GM13976 (cell line): ENCODE measurements around the gene STK24.

Experiments
- DNase-seq: peaks from one replicate; pipeline ENCODE4 v3.0.0; 2012; ENCODE audit warnings: low spot score
- in situ Hi-C: fragments of 300-500 bp; cut with MboI; formaldehyde crosslinking; loops from one replicate; pipeline ENCODE4 v1.12.0; 2022; ENCODE audit warnings: low sequenced_read_pairs, mixed read lengths, inconsistent platforms; ENCODE audit not compliant: unreplicated experiment
- TF ChIP-seq, protein P1 (sequence below): IDR thresholded peaks from 2 replicates; pipeline ENCODE4 v1.5.1; 2012; ENCODE audit warnings: borderline replicate concordance, mild to moderate bottlenecking; ENCODE audit not compliant: insufficient read depth; ENCODE audit errors: extremely low read depth, missing control alignments, control extremely low read depth

STK24 gene

DNA sequence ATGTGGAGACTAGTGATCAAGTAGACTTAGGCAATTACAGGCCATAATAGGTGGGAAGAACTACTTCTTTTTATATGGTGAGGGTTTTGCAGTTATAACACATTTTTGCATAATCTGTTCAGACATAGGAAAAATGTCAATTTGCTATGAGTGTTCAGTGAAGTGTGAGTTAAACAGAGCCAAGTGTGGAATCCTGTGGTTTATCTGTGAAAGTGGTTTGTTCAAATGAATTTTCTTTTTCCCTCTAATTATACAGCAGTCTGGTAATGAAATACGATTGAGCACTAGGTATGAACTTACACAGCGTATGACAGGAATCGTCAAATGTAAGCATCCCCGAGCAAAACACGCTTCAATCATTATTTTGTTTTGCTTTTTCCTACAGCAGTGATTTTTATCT is 178.3 kb downstream of the STK24 start:
- in situ Hi-C loops = no loop called here
- TF ChIP-seq, protein P1, sequence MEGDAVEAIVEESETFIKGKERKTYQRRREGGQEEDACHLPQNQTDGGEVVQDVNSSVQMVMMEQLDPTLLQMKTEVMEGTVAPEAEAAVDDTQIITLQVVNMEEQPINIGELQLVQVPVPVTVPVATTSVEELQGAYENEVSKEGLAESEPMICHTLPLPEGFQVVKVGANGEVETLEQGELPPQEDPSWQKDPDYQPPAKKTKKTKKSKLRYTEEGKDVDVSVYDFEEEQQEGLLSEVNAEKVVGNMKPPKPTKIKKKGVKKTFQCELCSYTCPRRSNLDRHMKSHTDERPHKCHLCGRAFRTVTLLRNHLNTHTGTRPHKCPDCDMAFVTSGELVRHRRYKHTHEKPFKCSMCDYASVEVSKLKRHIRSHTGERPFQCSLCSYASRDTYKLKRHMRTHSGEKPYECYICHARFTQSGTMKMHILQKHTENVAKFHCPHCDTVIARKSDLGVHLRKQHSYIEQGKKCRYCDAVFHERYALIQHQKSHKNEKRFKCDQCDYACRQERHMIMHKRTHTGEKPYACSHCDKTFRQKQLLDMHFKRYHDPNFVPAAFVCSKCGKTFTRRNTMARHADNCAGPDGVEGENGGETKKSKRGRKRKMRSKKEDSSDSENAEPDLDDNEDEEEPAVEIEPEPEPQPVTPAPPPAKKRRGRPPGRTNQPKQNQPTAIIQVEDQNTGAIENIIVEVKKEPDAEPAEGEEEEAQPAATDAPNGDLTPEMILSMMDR = no peak

DNA sequence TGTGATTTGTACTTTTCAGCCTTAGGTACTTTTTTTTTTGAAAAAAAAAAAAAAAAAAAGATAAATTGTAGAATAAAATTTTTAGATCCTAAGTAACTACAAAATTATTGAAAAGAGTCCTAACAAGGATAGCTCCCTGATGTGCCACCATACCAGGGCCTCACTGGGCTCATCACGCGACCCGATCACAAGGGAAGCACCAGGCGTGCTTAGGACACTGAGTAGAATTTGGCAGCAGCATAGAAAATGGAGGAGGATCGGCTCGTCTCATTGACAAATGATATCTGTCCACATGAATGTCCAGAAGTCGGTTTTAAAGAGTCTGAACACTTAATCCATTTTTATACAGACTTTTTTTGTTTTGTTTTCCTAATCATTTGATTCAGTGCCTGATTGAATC is 179.0 kb downstream of the STK24 start:
- no peak for DNase-seq
- in situ Hi-C loops = no loop called here
- TF ChIP-seq, protein P1 = no peak

More for the DNA sequence above, 178.3 kb downstream of the STK24 start:
- DNase-seq = no peak

DNA sequence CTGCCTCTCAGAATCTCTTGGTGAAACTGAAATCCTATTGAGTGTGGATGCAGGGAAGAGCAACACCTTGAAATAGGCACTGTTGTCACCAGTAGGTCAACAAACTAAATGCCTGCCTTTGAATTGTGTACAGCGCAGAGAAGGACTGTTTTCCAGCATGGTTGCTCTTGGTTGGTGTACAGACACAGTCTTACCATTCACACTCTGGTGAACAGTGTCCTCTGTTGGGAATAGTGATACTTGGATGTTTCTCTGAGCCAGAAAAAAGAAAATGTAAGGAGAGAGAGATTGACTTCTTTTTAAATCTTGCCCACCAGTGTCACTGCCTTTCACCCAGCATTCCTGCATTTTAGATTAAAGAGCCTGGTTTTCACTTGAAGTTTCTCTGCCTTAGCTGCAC is 179.7 kb downstream of the STK24 start:
- TF ChIP-seq, protein P1 = no peak
- no peak for DNase-seq
- in situ Hi-C loops = no loop called here

DNA sequence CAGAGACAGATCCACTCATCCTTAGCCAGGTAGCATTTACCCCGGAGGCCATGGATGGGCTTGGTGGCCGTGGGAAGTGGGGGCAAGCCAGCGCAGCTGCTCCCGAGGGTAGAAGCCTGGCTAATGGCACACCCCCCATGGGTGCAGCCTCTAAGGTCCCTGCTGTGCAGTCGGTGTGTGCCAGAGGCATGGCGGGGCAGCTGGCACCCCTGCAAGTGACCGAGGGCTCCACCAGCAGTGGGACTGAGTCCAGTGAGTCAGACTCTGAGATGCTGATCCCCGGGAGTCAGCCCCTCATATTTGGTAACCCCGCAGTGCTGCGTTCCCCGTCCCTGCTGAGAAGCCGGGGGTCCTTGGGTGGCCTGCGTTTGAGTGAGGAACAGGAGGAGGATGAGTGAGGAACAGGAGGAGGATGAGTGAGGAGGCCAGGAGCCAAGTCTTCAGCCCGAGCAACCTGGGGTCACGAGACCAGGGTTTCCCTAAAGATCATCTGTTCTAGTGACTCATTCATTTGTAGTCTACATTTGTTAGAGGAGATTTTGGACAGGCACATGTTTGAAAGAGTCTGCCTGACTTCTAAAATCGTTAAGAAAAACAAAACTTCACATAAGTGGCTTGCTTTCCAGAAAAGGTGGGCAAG is 180.7 kb downstream of the STK24 start:
- DNase-seq = no peak
- TF ChIP-seq, protein P1 = no peak
- in situ Hi-C loops = no loop called here
